Fibroblast of mammary gland (primary cell): ENCODE data around the gene GPR75.
"Not testable (repeated sequence)": the region's sequence is repeated elsewhere in the genome, so short reads cannot be mapped to it uniquely, and the experiment has no call there.

ENCODE experiments used
- DNase-seq: peaks from one replicate; pipeline ENCODE4 v3.0.0-alpha.2; 2010; ENCODE audit warnings: low read depth
- H3K4me3 ChIP-seq: 2 replicates; pipeline ENCODE4 v1.5.1; 2011; ENCODE audit warnings: low read depth, mild to moderate bottlenecking, low read length, moderate library complexity; ENCODE audit not compliant: control insufficient read depth
- CTCF ChIP-seq: conservative IDR thresholded peaks from 2 replicates; pipeline ENCODE4 v1.5.1; 2011; ENCODE audit warnings: low read depth, low read length, inconsistent platforms; ENCODE audit not compliant: control insufficient read depth, insufficient read depth

Gene GPR75

GRCh38 chr2:53843595-53843994 is 16.2 kb downstream of the GPR75 start:
- TF ChIP-seq CTCF, result no peak
- DNase-seq, result no peak
- H3K4me3 ChIP-seq, result no peak overlapping the region

GRCh38 chr2:53842891-53843290 is 16.9 kb downstream of the GPR75 start:
- H3K4me3 ChIP-seq, result no peak overlapping the region
- no peak for TF ChIP-seq CTCF
- no peak for DNase-seq

GRCh38 chr2:53841651-53842050 is 18.1 kb downstream of the GPR75 start:
- H3K4me3 ChIP-seq, DNase-seq: not testable (repeated sequence)

GRCh38 chr2:53840580-53840979 is 19.2 kb downstream of the GPR75 start:
- no peak for DNase-seq
- no peak for TF ChIP-seq CTCF
- no peak overlapping the region for H3K4me3 ChIP-seq

- DNase-seq, H3K4me3 ChIP-seq: not testable (repeated sequence)
Observed at GRCh38 chr2:53829980-53830290, 29.8 kb downstream of the GPR75 start.

- no peak for TF ChIP-seq CTCF
- no peak for DNase-seq
- H3K4me3 ChIP-seq, result no peak overlapping the region
Observed at GRCh38 chr2:53829273-53829979, 30.3 kb downstream of the GPR75 start.

- no peak overlapping the region for H3K4me3 ChIP-seq
- TF ChIP-seq CTCF, result no peak
- DNase-seq, result no peak
Observed at GRCh38 chr2:53828331-53828730, 31.4 kb downstream of the GPR75 start.
